WTC11 (cell line): ENCODE results near the gene PANK3.

Experiments used
- CREB1 ChIP-seq: sonication (generic); formaldehyde crosslinking; IDR thresholded peaks from 2 replicates; pipeline ENCODE4 v1.8.0; 2023; ENCODE audit warnings: mild to moderate bottlenecking, missing genetic modification reagents
- NR1H2 ChIP-seq: sonication (generic); formaldehyde crosslinking; IDR thresholded peaks from 2 replicates; pipeline ENCODE4 v1.9.0; 2021; ENCODE audit warnings: mild to moderate bottlenecking, moderate library complexity, missing genetic modification reagents
- TF ChIP-seq, protein P1 (sequence below): fragments of 200-600 bp; IDR thresholded peaks from 2 replicates; pipeline ENCODE4 v1.8.0; 2022; ENCODE audit warnings: antibody characterized with exemption

DNA sequence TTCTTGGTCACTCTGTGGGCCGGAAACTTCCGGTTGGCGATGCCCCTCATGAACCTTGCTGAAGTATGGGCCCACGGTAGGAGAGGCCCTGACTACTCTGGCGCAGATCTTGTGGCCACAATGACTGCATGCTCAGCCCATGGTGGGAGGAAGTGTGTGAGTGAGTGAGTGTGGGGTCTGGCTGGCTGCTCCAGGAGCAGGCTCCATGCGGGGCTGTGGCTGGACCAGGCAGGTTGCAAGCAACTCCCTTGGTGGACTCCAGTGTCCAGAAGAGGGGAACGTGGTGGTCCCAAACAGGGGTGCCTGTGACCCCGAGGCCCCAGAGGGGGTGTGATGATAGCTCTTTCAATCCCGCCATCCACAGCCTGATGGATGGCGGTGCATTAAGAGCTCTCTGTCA, 35.5 kb upstream of the PANK3 start:
- no peak for TF ChIP-seq NR1H2
- TF ChIP-seq, protein P1, sequence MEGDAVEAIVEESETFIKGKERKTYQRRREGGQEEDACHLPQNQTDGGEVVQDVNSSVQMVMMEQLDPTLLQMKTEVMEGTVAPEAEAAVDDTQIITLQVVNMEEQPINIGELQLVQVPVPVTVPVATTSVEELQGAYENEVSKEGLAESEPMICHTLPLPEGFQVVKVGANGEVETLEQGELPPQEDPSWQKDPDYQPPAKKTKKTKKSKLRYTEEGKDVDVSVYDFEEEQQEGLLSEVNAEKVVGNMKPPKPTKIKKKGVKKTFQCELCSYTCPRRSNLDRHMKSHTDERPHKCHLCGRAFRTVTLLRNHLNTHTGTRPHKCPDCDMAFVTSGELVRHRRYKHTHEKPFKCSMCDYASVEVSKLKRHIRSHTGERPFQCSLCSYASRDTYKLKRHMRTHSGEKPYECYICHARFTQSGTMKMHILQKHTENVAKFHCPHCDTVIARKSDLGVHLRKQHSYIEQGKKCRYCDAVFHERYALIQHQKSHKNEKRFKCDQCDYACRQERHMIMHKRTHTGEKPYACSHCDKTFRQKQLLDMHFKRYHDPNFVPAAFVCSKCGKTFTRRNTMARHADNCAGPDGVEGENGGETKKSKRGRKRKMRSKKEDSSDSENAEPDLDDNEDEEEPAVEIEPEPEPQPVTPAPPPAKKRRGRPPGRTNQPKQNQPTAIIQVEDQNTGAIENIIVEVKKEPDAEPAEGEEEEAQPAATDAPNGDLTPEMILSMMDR: no peak
- no peak for TF ChIP-seq CREB1 (CRISPR knock-in tag)
